Lung (tissue), 12 donors: ENCODE results near the gene ATP8A1. TPM values are rescaled to one million over a fixed set of nuclear protein-coding genes. Genes with fewer than 3 reads are reported as not detected.

Source experiments
- ATAC-seq: fragments of 200-7000 bp; cut with Tn5 transposase; one replicate; pipeline ENCODE4 v1.9.1; 2020; ENCODE audit warnings: moderate number of reproducible peaks; ENCODE audit not compliant: insufficient read depth, low FRiP score
- DNase-seq, 3 donors: peaks; one replicate each; pipeline ENCODE4 v3.0.0-alpha.2; 2013 to 2017
- H3K27ac ChIP-seq, 2 donors: one replicate each; pipeline ENCODE4 v1.5.1; 2013; ENCODE audit warnings: mild to moderate bottlenecking in 2 of 2, moderate library complexity in 2 of 2, control low read depth in 1 of 2, inconsistent platforms in 1 of 2, low read depth in 1 of 2, low read length in 1 of 2
- H3K27me3 ChIP-seq, 3 donors: one replicate each; pipeline ENCODE4 v1.5.1; 2013; ENCODE audit warnings: low read length in 2 of 3; ENCODE audit not compliant: control insufficient read depth in 3 of 3, insufficient read depth in 3 of 3
- H3K36me3 ChIP-seq, 4 donors: one replicate each; pipeline ENCODE4 v1.5.1; 2013; ENCODE audit warnings: low read length in 4 of 4, mild to moderate bottlenecking in 1 of 4, moderate library complexity in 1 of 4; ENCODE audit not compliant: control insufficient read depth in 4 of 4, insufficient read depth in 4 of 4
- H3K4me1 ChIP-seq, 5 donors: one replicate each; pipeline ENCODE4 v1.5.1; 2013; ENCODE audit warnings: low read length in 5 of 5, mild to moderate bottlenecking in 2 of 5, moderate library complexity in 1 of 5; ENCODE audit not compliant: control insufficient read depth in 5 of 5, insufficient read depth in 5 of 5
- H3K4me3 ChIP-seq: one replicate; pipeline ENCODE4 v1.5.1; 2013; ENCODE audit warnings: mild to moderate bottlenecking, control low read depth, moderate library complexity
- H3K9ac ChIP-seq, 2 donors: one replicate each; pipeline ENCODE4 v1.5.1; 2013; ENCODE audit warnings: low read length in 2 of 2, control low read depth in 1 of 2; ENCODE audit not compliant: insufficient read depth in 1 of 2
- H3K9me3 ChIP-seq, 4 donors: one replicate each; pipeline ENCODE4 v1.5.1; 2013; ENCODE audit warnings: low read length in 3 of 4, mild to moderate bottlenecking in 1 of 4, moderate library complexity in 1 of 4; ENCODE audit not compliant: control insufficient read depth in 4 of 4, insufficient read depth in 3 of 4
- WGBS, 2 donors: extraction: QIAGEN DNeasy Blood & Tissue Kit; methylation state at CpG; one replicate each; pipeline ENCODE4 v1.1.7; 2013; 5-methylcytosine and 5-hydroxymethylcytosine counted together
- polyA plus RNA-seq, 2 donors: library from polyadenylated mRNA; stranded (reverse); fragments of 200-250 nt; gene quantifications; one replicate each; pipeline ENCODE4 v1.2.1, GENCODE V29; 2013
- total RNA-seq, 2 donors: library from RNA; depleted of rRNA in 1 of 2; stranded (reverse); fragments of >200 nt in 1 of 2; gene quantifications; one replicate each; pipeline ENCODE4 v1.2.1, GENCODE V29; 2014 to 2021
- TF ChIP-seq, protein P1 (sequence below): IDR thresholded peaks from 2 replicates; pipeline ENCODE4 v1.5.1; 2012; ENCODE audit warnings: mild to moderate bottlenecking; ENCODE audit errors: control extremely low read depth, extremely low read depth
- donor health status: control.
- donor health status: control.
- donor health status: Bipolar disorder and iron deficiency.
- donor health status: healthy.
- donor health status: DM: yes; HTN: yes; CAD: no.

Gene ATP8A1
- total and polyA plus RNA-seq, 4 donors = 13.8 to 297 (median 48.9) TPM

DNA sequence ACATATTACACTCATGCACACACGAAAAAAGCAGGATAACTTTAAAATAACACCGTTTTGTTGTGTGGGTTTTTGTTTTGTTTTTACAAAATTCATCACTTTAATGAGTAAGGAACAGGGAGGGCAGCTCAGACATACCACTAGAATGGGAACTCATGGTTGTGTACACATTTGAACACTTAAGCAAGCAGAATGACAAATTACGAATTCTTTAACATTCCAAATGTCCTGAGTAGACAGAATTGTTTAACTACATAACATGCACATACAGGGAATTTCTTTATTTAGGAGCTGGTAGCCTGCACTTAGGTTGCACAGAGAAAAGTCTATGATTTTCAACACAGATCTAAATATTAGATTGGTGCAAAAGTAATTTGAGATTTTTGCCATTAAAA is 96.4 kb downstream of the ATP8A1 start:
- TF ChIP-seq, protein P1, sequence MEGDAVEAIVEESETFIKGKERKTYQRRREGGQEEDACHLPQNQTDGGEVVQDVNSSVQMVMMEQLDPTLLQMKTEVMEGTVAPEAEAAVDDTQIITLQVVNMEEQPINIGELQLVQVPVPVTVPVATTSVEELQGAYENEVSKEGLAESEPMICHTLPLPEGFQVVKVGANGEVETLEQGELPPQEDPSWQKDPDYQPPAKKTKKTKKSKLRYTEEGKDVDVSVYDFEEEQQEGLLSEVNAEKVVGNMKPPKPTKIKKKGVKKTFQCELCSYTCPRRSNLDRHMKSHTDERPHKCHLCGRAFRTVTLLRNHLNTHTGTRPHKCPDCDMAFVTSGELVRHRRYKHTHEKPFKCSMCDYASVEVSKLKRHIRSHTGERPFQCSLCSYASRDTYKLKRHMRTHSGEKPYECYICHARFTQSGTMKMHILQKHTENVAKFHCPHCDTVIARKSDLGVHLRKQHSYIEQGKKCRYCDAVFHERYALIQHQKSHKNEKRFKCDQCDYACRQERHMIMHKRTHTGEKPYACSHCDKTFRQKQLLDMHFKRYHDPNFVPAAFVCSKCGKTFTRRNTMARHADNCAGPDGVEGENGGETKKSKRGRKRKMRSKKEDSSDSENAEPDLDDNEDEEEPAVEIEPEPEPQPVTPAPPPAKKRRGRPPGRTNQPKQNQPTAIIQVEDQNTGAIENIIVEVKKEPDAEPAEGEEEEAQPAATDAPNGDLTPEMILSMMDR = no peak
- Histone ChIP-seq H3K36me3 (peaks cover 0 to 3% (median 0%) of the 10 kb centered on the region in 4 donors), H3K27me3 (no peaks in the 10 kb centered on the region), H3K27ac (no peak overlapping the region), H3K4me3 (no peak overlapping the region), H3K4me1 (peaks cover 0 to 2% (median 0%) of the 10 kb centered on the region in 5 donors), H3K9ac (no peak overlapping the region), H3K9me3 (no peaks in the 10 kb centered on the region)
- no peak for ATAC-seq
- DNase-seq = peak in 1 of 3 donors; percentile 4
- 73 to 79% methylated on average over 3 of the region's 3 CpGs for WGBS, 2 donors

DNA sequence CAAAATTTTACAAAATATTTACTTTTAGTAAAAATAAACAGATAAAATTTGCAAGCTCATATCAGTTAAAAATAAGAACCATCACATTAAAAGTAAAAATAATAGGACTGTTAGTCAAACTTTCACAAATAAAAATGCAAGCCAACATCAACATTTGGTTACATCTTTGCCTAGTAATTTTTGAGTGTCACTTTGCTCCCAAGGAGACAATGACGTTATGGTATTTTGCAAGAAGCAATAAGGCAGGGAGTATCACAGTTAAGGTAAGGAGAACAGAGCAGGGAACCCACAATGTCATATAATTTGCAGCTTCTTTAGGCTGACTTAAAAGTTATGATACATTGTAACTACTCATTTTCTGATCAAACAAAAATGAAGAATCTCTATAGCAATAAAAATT is 98.7 kb downstream of the ATP8A1 start:
- H3K9me3 ChIP-seq = no peaks in the 10 kb centered on the region
- H3K27ac ChIP-seq = no peak overlapping the region
- no peak for ATAC-seq
- WGBS, 2 donors = 53 to 54% methylated on average over 1 of the region's 1 CpG
- H3K36me3 ChIP-seq = peaks cover 0 to 6% (median 0%) of the 10 kb centered on the region in 4 donors
- peaks cover 0 to 2% (median 0%) of the 10 kb centered on the region in 5 donors for H3K4me1 ChIP-seq
- no peak for DNase-seq
- no peak overlapping the region for H3K9ac ChIP-seq
- no peaks in the 10 kb centered on the region for H3K27me3 ChIP-seq
- H3K4me3 ChIP-seq = no peak overlapping the region
- TF ChIP-seq, protein P1 = no peak

DNA sequence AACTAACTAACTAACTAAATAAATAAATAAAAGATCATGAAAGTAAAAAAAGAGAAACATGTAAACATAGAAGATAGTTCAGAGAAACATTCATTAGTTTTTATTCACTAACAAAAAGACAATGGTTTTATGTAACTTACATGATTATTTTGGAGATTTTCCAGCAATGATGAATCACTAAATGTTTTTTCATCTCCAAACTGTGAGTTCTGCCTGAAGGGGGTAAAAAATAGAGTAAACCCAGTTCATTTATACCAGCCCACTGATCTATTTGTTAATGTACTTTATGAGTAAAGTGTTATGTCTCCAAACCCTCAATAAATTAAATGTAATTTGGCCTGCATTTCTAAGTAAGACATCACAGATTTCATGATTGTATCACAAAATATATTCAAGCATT is 101.1 kb downstream of the ATP8A1 start:
- H3K4me3 ChIP-seq = no peak overlapping the region
- TF ChIP-seq, protein P1 = no peak
- no peak overlapping the region for H3K27ac ChIP-seq
- no peaks in the 10 kb centered on the region for H3K27me3 ChIP-seq
- DNase-seq = no peak
- no peaks in the 10 kb centered on the region for H3K4me1 ChIP-seq
- H3K9ac ChIP-seq = no peak overlapping the region
- no peaks in the 10 kb centered on the region for H3K9me3 ChIP-seq
- H3K36me3 ChIP-seq = peaks cover 0 to 4% (median 0%) of the 10 kb centered on the region in 4 donors
- ATAC-seq = no peak

DNA sequence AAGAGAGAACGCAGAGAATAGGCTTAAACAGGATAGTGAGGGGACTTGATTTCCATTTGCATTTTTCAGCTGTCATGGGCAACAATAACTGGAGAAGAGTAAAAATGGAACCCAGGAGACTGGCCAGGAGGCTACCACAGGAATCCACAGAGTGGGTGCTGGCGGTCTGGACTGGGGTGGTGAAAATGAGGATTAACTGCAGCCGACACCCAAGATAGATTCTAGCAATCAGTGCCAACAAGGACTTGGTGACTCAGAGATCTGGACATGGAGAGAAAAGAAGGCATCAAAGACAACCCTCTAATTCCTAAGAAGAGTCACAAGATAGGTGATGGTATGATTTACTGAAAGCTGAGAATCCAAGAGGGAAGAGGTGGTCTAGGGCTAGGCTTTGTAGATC is 102.8 kb downstream of the ATP8A1 start:
- Histone ChIP-seq H3K27me3 (no peaks in the 10 kb centered on the region), H3K4me1 (no peaks in the 10 kb centered on the region), H3K27ac (no peak overlapping the region), H3K9me3 (no peaks in the 10 kb centered on the region), H3K36me3 (peaks cover 0 to 4% (median 0%) of the 10 kb centered on the region in 4 donors), H3K4me3 (no peak overlapping the region), H3K9ac (no peak overlapping the region)
- no peak for DNase-seq
- TF ChIP-seq, protein P1 = no peak
- WGBS, 2 donors = 97 to 99% methylated on average over 3 of the region's 3 CpGs
- no peak for ATAC-seq
